Liver (tissue), 9 donors: ENCODE measurements around the gene FAM184A. TPM values are rescaled to one million over a fixed set of nuclear protein-coding genes. Genes with fewer than 3 reads are reported as not detected.

Experiments
- DNase-seq: peaks from one replicate; pipeline ENCODE4 v3.0.0-alpha.2; 2017; ENCODE audit warnings: low spot score
- H3K27ac ChIP-seq, 2 donors: one replicate each; pipeline ENCODE4 v1.7.0; 2013; ENCODE audit warnings: inconsistent platforms in 2 of 2, low read length in 2 of 2, control low read depth in 1 of 2, low read depth in 1 of 2, mild to moderate bottlenecking in 1 of 2
- H3K27me3 ChIP-seq, 4 donors: one replicate each; pipeline versions ENCODE4 v1.6.1 to v1.7.0; 2013; ENCODE audit warnings: low read length in 3 of 4, inconsistent platforms in 1 of 4, mild to moderate bottlenecking in 1 of 4, moderate library complexity in 1 of 4; ENCODE audit not compliant: control insufficient read depth in 4 of 4, insufficient read depth in 4 of 4
- H3K36me3 ChIP-seq, 4 donors: one replicate each; pipeline versions ENCODE4 v1.6.1 to v1.7.0; 2013; ENCODE audit warnings: low read length in 3 of 4, mild to moderate bottlenecking in 3 of 4, low read depth in 1 of 4, moderate library complexity in 1 of 4; ENCODE audit not compliant: control insufficient read depth in 4 of 4, insufficient read depth in 3 of 4
- H3K4me1 ChIP-seq, 4 donors: one replicate each; pipeline versions ENCODE4 v1.6.1 to v1.7.0; 2013; ENCODE audit warnings: low read length in 3 of 4, mild to moderate bottlenecking in 3 of 4, moderate library complexity in 1 of 4; ENCODE audit not compliant: control insufficient read depth in 4 of 4, insufficient read depth in 4 of 4
- H3K4me3 ChIP-seq, 3 donors: one replicate each; pipeline versions ENCODE4 v1.6.1 to v1.7.0; 2013; ENCODE audit warnings: low read length in 3 of 3, control low read depth in 1 of 3, low read depth in 1 of 3, mild to moderate bottlenecking in 1 of 3
- H3K9ac ChIP-seq, 2 donors: one replicate each; pipeline ENCODE4 v1.7.0; 2013; ENCODE audit warnings: low read length in 2 of 2, mild to moderate bottlenecking in 2 of 2, moderate library complexity in 2 of 2, control low read depth in 1 of 2, low read depth in 1 of 2
- H3K9me3 ChIP-seq, 4 donors: one replicate each; pipeline versions ENCODE4 v1.6.1 to v1.7.0; 2013; ENCODE audit warnings: low read length in 3 of 4; ENCODE audit not compliant: control insufficient read depth in 4 of 4
- EGR1 ChIP-seq, 2 donors: IDR thresholded peaks; 2 replicates each; pipeline ENCODE4 v1.6.1; 2016 to 2018; ENCODE audit warnings: antibody characterized with exemption in 2 of 2, low read depth in 2 of 2
- FOXA1 ChIP-seq: IDR thresholded peaks from 2 replicates; pipeline ENCODE4 v1.6.1; 2016; ENCODE audit warnings: antibody characterized with exemption
- FOXA2 ChIP-seq: IDR thresholded peaks from 2 replicates; pipeline ENCODE4 v1.6.1; 2016; ENCODE audit warnings: antibody characterized with exemption
- GABPA ChIP-seq, 2 donors: IDR thresholded peaks in 1 of 2; conservative IDR thresholded peaks in 1 of 2; 2 replicates each; pipeline ENCODE4 v1.6.1; 2016; ENCODE audit warnings: antibody characterized with exemption in 2 of 2, mild to moderate bottlenecking in 1 of 2, moderate library complexity in 1 of 2
- HNF4A ChIP-seq, 2 donors: conservative IDR thresholded peaks; 2 replicates each; pipeline ENCODE4 v1.6.1; 2016; ENCODE audit warnings: antibody characterized with exemption in 2 of 2, mild to moderate bottlenecking in 2 of 2
- HNF4G ChIP-seq: IDR thresholded peaks from 2 replicates; pipeline ENCODE4 v1.6.1; 2016; ENCODE audit warnings: antibody characterized with exemption
- MAX ChIP-seq: IDR thresholded peaks from 2 replicates; pipeline ENCODE4 v1.6.1; 2016; ENCODE audit warnings: antibody characterized with exemption
- NR2F2 ChIP-seq: IDR thresholded peaks from 2 replicates; pipeline ENCODE4 v1.6.1; 2016; ENCODE audit warnings: antibody characterized with exemption
- RAD21 ChIP-seq, 2 donors: IDR thresholded peaks; 2 replicates each; pipeline ENCODE4 v1.6.1; 2016; ENCODE audit warnings: antibody characterized with exemption in 2 of 2, mild to moderate bottlenecking in 2 of 2
- REST ChIP-seq: IDR thresholded peaks from 2 replicates; pipeline ENCODE4 v1.6.1; 2016; ENCODE audit warnings: antibody characterized with exemption, mild to moderate bottlenecking
- RXRA ChIP-seq, 2 donors: IDR thresholded peaks; 2 replicates each; pipeline ENCODE4 v1.6.1; 2017 to 2018; ENCODE audit warnings: antibody characterized with exemption in 2 of 2, mild to moderate bottlenecking in 1 of 2
- SP1 ChIP-seq: IDR thresholded peaks from 2 replicates; pipeline ENCODE4 v1.6.1; 2018; ENCODE audit warnings: antibody characterized with exemption, mild to moderate bottlenecking
- TAF1 ChIP-seq: conservative IDR thresholded peaks from 2 replicates; pipeline ENCODE4 v1.6.1; 2016; ENCODE audit warnings: antibody characterized with exemption, mild to moderate bottlenecking
- YY1 ChIP-seq: IDR thresholded peaks from 2 replicates; pipeline ENCODE4 v1.6.1; 2016; ENCODE audit warnings: antibody characterized with exemption, mild to moderate bottlenecking
- ZBTB33 ChIP-seq: IDR thresholded peaks from 2 replicates; pipeline ENCODE4 v1.6.1; 2016; ENCODE audit warnings: antibody characterized with exemption
- WGBS: extraction: QIAGEN DNeasy Blood & Tissue Kit; methylation state at CpG from one replicate; pipeline ENCODE4 v1.1.7; 2013; 5-methylcytosine and 5-hydroxymethylcytosine counted together
- polyA plus RNA-seq, 2 donors: library from polyadenylated mRNA; stranded (reverse) in 1 of 2; unstranded in 1 of 2; fragments of 200-250 nt in 1 of 2; fragments of >200 nt in 1 of 2; fragmentation: Nextera tagmentation in 1 of 2; extraction: Ambion mirVana in 1 of 2; gene quantifications; one replicate each; pipeline versions ENCODE4 v1.2.1 to v1.2.3, GENCODE V29; 2013 to 2015
- total RNA-seq, 2 donors: library from RNA; depleted of rRNA; stranded (reverse); fragments of >200 nt; gene quantifications; one replicate each; pipeline ENCODE4 v1.2.3, GENCODE V29; 2014
- TF ChIP-seq, protein P1 (sequence below): fragments of 150-350 bp; IDR thresholded peaks from 2 replicates; pipeline ENCODE4 v1.5.1; 2017; ENCODE audit warnings: improper control_type of control experiment, low read depth, low read length; ENCODE audit not compliant: missing input control
- donor health status: healthy.
- donor health status: healthy.
- donor health status: healthy.
- donor health status: healthy.
- donor health status: healthy.

The FAM184A gene
- total and polyA plus RNA-seq, 4 donors: 1.0 to 7.4 (median 4.0) TPM

- Histone ChIP-seq H3K9me3 (no peaks in the 10 kb centered on the region), H3K4me1 (peaks cover 0 to 5% (median 0%) of the 10 kb centered on the region in 4 donors), H3K36me3 (no peaks in the 10 kb centered on the region), H3K27me3 (no peaks in the 10 kb centered on the region), H3K9ac (no peak overlapping the region), H3K4me3 (no peak overlapping the region), H3K27ac (no peak overlapping the region)
- WGBS: 77% methylated on average over 5 of the region's 5 CpGs
- no peak for TF ChIP-seq TAF1
- no peak for TF ChIP-seq FOXA2
- TF ChIP-seq HNF4A (conservative IDR thresholded peaks at IDR 0.05): no peak
- TF ChIP-seq RAD21 (IDR thresholded peaks at IDR 0.05): no peak
- TF ChIP-seq YY1: no peak
- TF ChIP-seq ZBTB33: no peak
- TF ChIP-seq RXRA (IDR thresholded peaks at IDR 0.05): no peak
- TF ChIP-seq GABPA (IDR thresholded peaks at IDR 0.05 in 1 of 2, conservative IDR thresholded peaks at IDR 0.05 in 1 of 2): no peak
- no peak for TF ChIP-seq NR2F2
- TF ChIP-seq SP1: no peak
- TF ChIP-seq EGR1 (IDR thresholded peaks at IDR 0.05; ENCODE audit: low read depth in 2 of 2): no peak
- TF ChIP-seq, protein P1, sequence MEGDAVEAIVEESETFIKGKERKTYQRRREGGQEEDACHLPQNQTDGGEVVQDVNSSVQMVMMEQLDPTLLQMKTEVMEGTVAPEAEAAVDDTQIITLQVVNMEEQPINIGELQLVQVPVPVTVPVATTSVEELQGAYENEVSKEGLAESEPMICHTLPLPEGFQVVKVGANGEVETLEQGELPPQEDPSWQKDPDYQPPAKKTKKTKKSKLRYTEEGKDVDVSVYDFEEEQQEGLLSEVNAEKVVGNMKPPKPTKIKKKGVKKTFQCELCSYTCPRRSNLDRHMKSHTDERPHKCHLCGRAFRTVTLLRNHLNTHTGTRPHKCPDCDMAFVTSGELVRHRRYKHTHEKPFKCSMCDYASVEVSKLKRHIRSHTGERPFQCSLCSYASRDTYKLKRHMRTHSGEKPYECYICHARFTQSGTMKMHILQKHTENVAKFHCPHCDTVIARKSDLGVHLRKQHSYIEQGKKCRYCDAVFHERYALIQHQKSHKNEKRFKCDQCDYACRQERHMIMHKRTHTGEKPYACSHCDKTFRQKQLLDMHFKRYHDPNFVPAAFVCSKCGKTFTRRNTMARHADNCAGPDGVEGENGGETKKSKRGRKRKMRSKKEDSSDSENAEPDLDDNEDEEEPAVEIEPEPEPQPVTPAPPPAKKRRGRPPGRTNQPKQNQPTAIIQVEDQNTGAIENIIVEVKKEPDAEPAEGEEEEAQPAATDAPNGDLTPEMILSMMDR: no peak
- TF ChIP-seq HNF4G: no peak
- TF ChIP-seq FOXA1: no peak
- no peak for TF ChIP-seq REST
- no peak for TF ChIP-seq MAX
- DNase-seq: no peak
Observed at GRCh38 chr6:119036081-119036480, 42.4 kb downstream of the FAM184A start.

GRCh38 chr6:119035459-119035858 lies 43.0 kb downstream of the FAM184A start:
- H3K4me3 ChIP-seq: no peak overlapping the region
- peaks cover 0 to 5% (median 0%) of the 10 kb centered on the region in 4 donors for H3K4me1 ChIP-seq
- H3K27ac ChIP-seq: no peak overlapping the region
- no peaks in the 10 kb centered on the region for H3K27me3 ChIP-seq
- H3K36me3 ChIP-seq: no peaks in the 10 kb centered on the region
- 65% methylated on average over 6 of the region's 6 CpGs for WGBS
- H3K9me3 ChIP-seq: no peaks in the 10 kb centered on the region
- H3K9ac ChIP-seq: no peak overlapping the region
- TF ChIP-seq MAX (no peak), RAD21 (IDR thresholded peaks at IDR 0.05) (peak; percentile 27 to 53), YY1 (no peak), TAF1 (no peak), SP1 (no peak)
- no peak for DNase-seq
